Right renal pelvis (tissue), 4 donors: ENCODE data around the gene ARFGAP3. TPM values are rescaled to one million over a fixed set of nuclear protein-coding genes. Genes with fewer than 3 reads are reported as not detected.
"Not testable (repeated sequence)": the region's sequence is repeated elsewhere in the genome, so short reads cannot be mapped to it uniquely, and the experiment has no call there.

Source experiments
- DNase-seq, 4 donors: peaks; one replicate each; pipeline ENCODE4 v3.0.0-alpha.2; 2013; ENCODE audit warnings: low read depth in 4 of 4, low spot score in 3 of 4, missing footprints in 1 of 4
- polyA plus RNA-seq, 4 donors: library from polyadenylated mRNA; unstranded; fragments of 120-200 nt; gene quantifications; one replicate each; pipeline ENCODE4 v1.2.1, GENCODE V29; 2013; ENCODE audit not compliant: insufficient read length in 4 of 4

ARFGAP3 gene
- polyA plus RNA-seq, 4 donors, result 45.5 to 57.4 (median 49.4) TPM

GRCh38 chr22:42770941-42771647 is 86.0 kb downstream of the ARFGAP3 start:
- no peak for DNase-seq

GRCh38 chr22:42770448-42770726 is 86.7 kb downstream of the ARFGAP3 start:
- DNase-seq, result no peak

GRCh38 chr22:42769574-42770447 is 87.3 kb downstream of the ARFGAP3 start:
- no peak for DNase-seq

GRCh38 chr22:42769238-42769573 is 87.9 kb downstream of the ARFGAP3 start:
- no peak for DNase-seq

- DNase-seq, result no peak
Observed at GRCh38 chr22:42768385-42769035, 88.6 kb downstream of the ARFGAP3 start.

GRCh38 chr22:42766860-42767259 is 90.2 kb downstream of the ARFGAP3 start:
- no peak for DNase-seq

- no peak for DNase-seq
Observed at GRCh38 chr22:42764895-42765363, 92.1 kb downstream of the ARFGAP3 start.

- DNase-seq, result no peak
Observed at GRCh38 chr22:42763965-42764480, 93.0 kb downstream of the ARFGAP3 start.

GRCh38 chr22:42760806-42761565 is 96.1 kb downstream of the ARFGAP3 start:
- DNase-seq, result no peak

- DNase-seq, result no peak
Observed at GRCh38 chr22:42758931-42759629, 98.0 kb downstream of the ARFGAP3 start.

- DNase-seq, result not testable (repeated sequence)
Observed at GRCh38 chr22:42755553-42755952, 101.5 kb downstream of the ARFGAP3 start.

- DNase-seq, result not testable (repeated sequence)
Observed at GRCh38 chr22:42755121-42755520, 102.0 kb downstream of the ARFGAP3 start.

GRCh38 chr22:42754658-42755057 is 102.4 kb downstream of the ARFGAP3 start:
- no peak for DNase-seq

- DNase-seq, result no peak
Observed at GRCh38 chr22:42752912-42753311, 104.2 kb downstream of the ARFGAP3 start.

- no peak for DNase-seq
Observed at GRCh38 chr22:42752230-42752746, 104.8 kb downstream of the ARFGAP3 start.

- DNase-seq, result not testable (repeated sequence)
Observed at GRCh38 chr22:42750421-42750820, 106.7 kb downstream of the ARFGAP3 start.

- no peak for DNase-seq
Observed at GRCh38 chr22:42747701-42748513, 109.2 kb downstream of the ARFGAP3 start.
